Mammary epithelial cell (primary cell): Measurements from ENCODE around the gene CEP41.
A peak's percentile ranks its signal among the peaks of the same experiment; 100 is the strongest.

Experiments
- CTCF ChIP-seq, 2 donors: IDR thresholded peaks in 1 of 2; conservative IDR thresholded peaks in 1 of 2; 2 replicates each; pipeline ENCODE4 v1.5.1; 2011 to 2012; ENCODE audit warnings: inconsistent platforms in 2 of 2, low read length in 2 of 2, mild to moderate bottlenecking in 2 of 2, control low read depth in 1 of 2, low read depth in 1 of 2; ENCODE audit not compliant: insufficient read depth in 1 of 2; ENCODE audit errors: extremely low read depth in 1 of 2
- EZH2 ChIP-seq: IDR thresholded peaks from 2 replicates; pipeline ENCODE4 v1.6.1; 2012; ENCODE audit warnings: low read length, inconsistent platforms, borderline replicate concordance

- TF ChIP-seq CTCF (conservative IDR thresholded peaks at IDR 0.05 in 1 of 2, IDR thresholded peaks at IDR 0.05 in 1 of 2; ENCODE audit: extremely low read depth in 1 of 2, insufficient read depth in 1 of 2, low read depth in 1 of 2, low read length in 2 of 2) (peak in 1 of 2 donors; percentile 5), EZH2 (no peak)
Observed at GRCh38 chr7:130359276-130359857, 81.4 kb downstream of the CEP41 start.
